Measurements from ENCODE around the gene TRABD.

Gene TRABD

GRCh38 chr22:50173983-50174355 is 11.7 kb upstream of the TRABD start:
- DNase-seq (ENCODE audit: low spot score), result no peak

GRCh38 chr22:50174382-50175190 is 11.1 kb upstream of the TRABD start:
- DNase-seq (ENCODE audit: low spot score), result no peak

DNA sequence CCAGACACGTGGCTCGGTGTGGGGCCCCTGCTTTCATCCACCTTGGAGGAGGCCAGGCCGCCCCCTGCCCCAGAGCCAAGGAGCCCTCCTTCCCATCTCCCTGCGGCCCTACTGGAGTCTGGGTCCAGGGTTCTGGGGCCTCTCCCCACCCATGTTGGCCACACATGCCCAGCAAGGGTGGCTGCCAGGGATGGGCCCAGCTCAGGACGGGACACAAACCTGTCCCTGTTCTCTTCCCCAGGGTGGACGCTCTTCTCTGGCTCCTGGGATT is 10.6 kb upstream of the TRABD start:
- no peak for DNase-seq (ENCODE audit: low spot score)

GRCh38 chr22:50175921-50176849 is 9.5 kb upstream of the TRABD start:
- no peak for DNase-seq (ENCODE audit: low spot score)

DNA sequence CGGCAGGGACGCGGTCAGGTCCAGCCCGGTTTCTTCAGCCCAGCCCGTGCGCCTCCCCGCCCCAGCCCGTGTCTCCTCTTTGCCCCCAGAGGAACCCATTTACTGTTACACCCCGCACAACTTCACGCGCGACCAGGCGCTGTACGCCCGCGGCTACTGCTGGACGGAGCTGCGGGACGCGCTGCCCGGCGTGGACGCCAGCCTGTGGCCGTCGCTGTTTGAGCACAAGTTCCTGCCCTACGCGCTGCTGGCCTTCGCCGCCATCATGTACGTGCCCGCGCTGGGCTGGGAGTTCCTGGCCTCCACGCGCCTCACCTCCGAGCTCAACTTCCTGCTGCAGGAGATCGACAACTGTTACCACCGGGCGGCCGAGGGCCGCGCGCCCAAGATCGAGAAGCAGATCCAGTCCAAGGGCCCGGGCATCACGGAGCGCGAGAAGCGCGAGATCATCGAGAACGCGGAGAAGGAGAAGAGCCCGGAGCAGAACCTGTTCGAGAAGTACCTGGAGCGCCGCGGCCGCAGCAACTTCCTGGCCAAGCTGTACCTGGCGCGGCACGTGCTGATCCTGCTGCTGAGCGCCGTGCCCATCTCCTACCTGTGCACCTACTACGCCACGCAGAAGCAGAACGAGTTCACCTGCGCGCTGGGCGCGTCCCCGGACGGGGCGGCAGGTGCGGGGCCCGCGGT is 8.7 kb upstream of the TRABD start:
- DNase-seq (ENCODE audit: low spot score), result no peak

- DNase-seq (ENCODE audit: low spot score), result no peak
Measured at GRCh38 chr22:50177537-50178470, 7.9 kb upstream of the TRABD start.

DNA sequence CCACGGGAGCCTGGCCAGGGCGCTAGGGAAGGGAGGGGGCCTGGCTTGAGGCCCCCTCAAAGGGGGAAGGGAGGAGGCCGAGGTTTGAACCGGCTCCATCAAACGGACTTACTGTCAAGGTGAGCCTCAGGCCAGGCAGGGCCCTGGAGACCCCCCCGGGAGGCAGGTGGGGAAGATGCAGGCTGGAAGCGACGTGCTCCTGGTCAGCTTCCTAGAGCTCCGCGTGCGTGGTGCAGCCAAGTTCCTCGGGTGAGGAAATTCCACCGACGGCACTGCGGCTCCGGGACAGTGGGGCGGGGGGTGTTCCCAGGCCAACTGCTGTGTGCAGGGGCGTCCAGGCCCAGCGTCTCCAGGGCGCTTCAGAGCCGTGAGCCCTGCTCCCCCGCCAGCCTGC is 7.2 kb upstream of the TRABD start:
- DNase-seq (ENCODE audit: low spot score), result no peak

DNA sequence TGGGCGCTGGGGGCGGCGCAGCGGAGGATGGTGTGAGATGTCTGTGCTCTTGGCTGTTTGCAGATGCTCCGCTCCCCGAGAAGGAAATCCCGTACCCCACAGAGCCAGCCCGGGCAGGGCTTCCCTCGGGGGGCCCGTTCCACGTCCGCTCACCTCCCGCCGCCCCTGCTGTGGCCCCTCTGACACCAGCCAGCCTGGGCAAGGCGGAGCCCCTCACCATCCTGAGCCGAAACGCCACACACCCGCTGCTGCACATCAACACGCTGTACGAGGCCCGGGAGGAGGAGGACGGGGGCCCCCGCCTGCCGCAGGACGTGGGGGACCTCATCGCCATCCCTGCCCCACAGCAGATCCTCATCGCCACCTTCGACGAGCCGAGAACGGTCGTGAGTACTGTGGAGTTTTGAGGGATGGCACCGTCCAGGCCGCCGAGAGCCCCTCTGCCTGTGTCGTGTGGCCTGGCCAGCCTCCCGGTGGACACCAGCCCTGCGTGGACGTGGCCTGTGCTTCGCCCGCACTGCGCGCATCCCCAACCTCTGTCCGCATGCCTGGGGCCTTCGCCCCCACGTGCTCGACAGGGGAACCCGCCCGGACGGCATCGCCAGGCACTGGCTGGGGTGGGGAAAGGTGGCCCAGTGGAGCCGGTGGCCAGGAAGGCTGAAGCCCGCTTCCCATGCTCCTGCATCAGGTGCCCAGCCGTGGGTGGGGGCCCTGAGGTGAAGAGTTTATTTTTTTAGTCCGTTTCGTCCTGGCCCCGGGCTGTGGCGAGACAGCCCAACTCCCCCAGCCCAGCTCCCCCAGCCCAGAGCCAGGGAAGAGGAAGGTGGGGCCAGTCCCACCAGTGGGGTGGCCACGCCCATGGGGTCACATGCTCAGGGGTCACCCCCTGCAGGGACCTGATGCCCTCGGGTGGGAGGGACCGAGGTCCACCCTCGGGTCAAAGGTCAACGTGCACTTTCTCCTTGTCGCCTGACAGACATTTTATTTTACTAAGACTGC is 6.5 kb upstream of the TRABD start:
- no peak for DNase-seq (ENCODE audit: low spot score)

- DNase-seq (ENCODE audit: low spot score), result no peak
Measured at GRCh38 chr22:50179937-50180726, 5.6 kb upstream of the TRABD start.

DNA sequence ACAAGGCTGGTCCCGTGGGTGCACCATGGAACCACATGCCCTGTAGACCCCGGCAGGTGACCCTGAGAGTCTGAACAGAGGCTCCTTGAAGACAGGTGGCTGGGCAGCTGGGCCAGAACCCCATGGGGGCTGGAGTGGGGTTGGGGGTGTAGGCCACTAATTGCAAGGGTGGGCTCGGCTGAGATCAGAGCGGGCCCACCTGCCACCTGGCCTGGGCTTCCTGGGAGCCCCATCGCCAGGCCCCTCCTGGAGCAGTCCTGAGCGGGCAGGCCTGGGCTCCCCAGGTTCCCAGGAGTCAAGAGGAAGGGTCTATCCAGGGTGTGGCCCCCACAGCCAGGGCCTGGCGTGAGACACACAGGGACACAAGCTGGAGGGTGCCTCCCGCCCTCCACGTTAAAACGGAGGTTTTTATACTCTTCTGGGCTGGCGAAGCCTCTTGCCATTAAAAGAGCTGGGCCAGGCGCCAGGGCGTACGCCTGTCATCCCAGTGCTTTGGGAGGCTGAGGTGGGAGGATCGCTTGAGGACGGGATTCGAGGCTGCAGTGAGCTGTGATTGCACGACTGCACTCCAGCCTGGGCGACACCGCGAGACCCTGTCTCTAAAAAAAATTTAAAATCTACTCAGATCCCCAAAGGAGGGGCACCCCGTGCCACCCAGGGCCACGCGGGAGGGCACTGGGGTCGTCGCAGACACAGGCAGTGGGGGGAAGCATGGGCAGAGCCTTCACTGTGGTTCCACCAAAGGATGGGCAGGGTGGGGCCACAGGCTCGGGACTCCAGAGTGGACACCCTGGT is 4.8 kb upstream of the TRABD start:
- no peak for DNase-seq (ENCODE audit: low spot score)

GRCh38 chr22:50182176-50183081 is 3.3 kb upstream of the TRABD start:
- DNase-seq (ENCODE audit: low spot score), result no peak

DNA sequence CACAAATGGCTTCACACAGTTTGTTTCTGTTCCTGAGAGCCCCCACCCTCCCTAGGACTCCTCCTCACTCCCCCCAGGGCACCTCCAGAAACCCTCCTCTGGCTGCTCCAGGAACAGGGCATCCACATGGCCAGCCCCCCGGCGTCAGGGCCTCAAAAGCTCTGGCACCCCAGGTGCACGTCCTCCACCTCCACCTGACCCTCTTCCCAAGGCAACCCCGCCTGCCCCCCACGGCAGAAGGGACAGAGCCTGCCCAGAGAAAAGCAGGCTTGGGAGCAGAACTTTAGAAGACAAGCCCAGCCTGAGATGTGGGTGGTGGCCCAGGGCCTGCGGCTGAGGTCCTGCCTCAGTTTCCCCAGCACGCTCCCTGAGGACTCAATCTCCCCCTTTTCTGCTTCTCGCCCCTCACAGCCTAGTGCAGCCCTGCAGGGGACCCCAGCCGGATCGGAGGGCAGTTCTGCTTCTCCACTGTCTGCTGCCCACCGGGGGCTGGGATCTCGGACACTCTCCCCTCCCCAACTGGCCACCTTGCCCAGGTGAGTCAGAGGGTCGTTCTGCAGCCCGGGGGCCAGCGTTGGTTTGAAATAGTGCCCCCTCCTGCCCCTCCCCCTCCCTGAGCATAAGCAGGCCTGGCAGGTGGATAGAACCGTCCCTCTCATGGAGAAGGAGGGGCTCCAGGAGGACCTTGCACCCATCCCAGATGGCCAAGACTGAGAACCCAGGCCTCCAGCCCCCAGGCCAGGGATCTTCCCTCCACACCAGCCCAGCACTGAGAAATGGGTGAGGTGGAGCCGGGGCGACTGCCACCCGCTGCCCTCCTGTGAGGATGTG is 2.4 kb upstream of the TRABD start:
- DNase-seq (ENCODE audit: low spot score), result no peak

DNA sequence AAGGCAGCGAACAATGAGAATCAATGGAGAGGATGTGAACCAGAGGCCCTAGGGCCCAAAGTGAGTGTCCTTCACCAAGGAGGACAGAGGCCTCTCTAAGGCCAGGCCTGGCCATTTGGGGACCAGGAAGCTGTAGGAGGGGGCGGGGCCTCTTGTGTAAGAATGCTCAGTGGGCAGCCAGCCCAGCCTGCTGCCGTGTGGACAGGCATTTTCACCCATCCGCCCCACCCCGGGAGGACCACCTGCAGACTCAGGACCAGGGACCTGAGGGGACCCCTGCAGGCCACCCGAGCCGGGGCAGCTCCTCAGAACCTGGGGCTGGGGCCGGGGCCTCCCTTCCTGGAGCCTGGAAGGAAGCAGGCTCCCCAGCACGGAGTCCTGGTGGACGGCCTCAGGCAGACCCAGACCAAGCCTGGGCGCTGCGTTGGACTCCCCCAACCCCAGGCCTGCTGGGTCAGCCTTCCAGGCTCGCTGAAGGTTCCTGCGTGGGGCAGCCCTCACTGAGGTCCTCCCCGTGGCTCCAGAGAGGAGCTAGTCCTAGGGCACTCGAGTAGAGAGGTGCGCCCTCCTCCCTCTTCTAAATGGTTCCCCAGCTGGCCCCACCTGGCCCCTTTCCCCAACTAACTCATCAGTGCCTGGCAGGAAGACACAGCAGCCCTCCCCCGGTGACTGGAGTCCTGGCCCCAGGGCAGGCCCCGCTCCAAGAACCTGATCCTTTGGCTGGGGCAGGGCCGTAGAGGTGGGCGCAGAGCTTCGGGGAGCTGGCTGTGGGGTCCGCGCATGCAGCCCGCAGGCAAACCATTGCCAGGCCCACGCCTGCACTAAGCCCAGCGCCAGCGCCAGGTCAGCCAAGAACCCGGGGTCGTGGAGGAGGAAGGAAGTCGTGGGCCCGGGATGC is 1.5 kb upstream of the TRABD start:
- DNase-seq (ENCODE audit: low spot score), result peak; percentile 30

DNA sequence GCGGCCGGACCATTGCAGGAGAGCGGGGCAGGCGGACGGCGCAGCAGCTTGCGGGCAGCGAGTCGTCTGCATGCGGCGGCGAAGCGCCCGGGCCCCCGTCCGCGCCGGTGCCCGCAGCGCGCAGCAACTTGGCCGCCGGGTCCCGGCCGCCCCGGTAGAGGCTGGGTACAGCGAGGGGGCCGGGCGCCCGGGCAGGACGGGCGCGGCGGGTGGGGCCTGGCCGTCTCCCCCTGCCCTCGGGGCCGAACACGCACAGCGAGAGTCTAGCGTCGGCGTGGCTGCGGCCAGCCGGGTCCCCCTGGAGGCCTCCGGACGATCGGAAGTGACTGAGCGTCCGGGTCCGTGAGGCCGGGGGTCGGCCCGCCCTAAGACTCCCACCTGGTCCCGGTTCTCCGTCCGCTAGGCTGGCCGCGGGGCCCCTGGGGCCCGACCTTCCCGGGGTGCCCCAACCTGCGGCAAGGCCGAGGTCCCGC is 775 bp upstream of the TRABD start:
- no peak for DNase-seq (ENCODE audit: low spot score)

- no peak for DNase-seq (ENCODE audit: low spot score)
Measured at GRCh38 chr22:50186181-50186714, 535 bp downstream of the TRABD start.
